ENCODE data around the gene SMG6.

DNA sequence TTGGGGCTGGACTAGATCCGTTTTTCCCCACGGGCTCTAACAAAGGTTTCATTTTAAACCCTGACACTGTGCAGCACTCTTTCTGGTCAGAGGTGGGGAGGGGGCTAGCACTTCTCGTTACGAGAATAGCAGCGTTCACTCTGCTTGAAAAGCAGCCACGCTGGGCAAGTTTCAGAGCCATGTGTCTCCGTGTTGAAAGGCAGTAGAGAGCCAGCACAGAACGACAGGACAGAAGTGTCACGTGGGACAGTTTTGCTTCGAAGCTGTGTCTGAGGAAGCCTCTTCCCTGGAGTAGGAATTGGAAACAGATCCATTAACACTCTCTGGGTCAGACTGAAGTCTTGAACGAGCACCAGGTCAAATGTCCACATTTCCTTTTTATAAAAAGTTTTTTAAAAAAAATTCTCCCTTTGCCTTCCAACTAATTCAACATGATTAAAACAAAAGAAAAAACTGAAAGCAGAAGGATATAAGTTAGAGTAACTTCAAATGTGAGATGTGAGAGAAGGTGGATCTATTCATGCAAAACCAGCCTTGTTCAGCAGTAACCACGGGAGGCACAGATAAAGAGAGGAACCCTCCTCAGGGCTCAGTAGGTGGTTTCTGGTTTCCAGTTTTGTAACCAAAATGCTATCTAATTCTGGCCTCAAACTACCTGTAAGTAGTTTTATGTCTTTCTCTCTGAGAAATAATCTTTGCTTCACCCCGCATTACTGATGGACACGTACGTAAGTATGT lies 65.0 kb downstream of the SMG6 start:
- no peak for TF ChIP-seq EGR1 (IDR thresholded peaks at IDR 0.05)
- no peak for TF ChIP-seq EP300 (IDR thresholded peaks at IDR 0.05; ENCODE audit: borderline replicate concordance)
- no peak for TF ChIP-seq TAF1 (IDR thresholded peaks at IDR 0.05; ENCODE audit: low read depth)
- TF ChIP-seq, protein P1, sequence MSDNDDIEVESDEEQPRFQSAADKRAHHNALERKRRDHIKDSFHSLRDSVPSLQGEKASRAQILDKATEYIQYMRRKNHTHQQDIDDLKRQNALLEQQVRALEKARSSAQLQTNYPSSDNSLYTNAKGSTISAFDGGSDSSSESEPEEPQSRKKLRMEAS (IDR thresholded peaks at IDR 0.05): no peak

Measured in Ishikawa (cell line).